GM10847 (cell line): Measurements from ENCODE around the gene LNPEP.

ENCODE experiments used
- POLR2A ChIP-seq: IDR thresholded peaks from 2 replicates; pipeline ENCODE4 v1.6.1; 2011; ENCODE audit not compliant: insufficient read length; ENCODE audit errors: extremely low read depth

The LNPEP gene

GRCh38 chr5:96922499-96923244, 13.2 kb upstream of the LNPEP start:
- no peak for TF ChIP-seq POLR2A

DNA sequence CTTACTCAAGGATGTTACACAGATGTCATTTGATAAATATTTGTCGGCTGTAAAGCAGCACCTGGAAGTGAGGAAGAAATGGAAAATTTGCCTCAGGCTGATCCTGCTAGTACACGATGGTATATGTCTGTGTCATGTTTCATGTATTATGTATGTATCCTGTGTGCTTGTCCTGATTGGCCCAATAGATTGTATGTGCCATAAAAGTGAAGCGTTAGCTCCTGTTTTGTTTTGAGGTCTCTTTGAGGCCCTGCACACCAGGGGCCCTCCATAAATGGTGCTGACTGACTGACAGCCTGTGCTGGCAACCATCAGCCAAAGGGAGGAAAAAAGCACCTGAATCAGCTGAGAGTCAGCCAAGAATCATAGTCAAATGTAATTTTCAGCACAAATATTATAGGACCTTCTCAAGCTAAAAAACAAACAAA, 11.8 kb upstream of the LNPEP start:
- TF ChIP-seq POLR2A, result no peak

DNA sequence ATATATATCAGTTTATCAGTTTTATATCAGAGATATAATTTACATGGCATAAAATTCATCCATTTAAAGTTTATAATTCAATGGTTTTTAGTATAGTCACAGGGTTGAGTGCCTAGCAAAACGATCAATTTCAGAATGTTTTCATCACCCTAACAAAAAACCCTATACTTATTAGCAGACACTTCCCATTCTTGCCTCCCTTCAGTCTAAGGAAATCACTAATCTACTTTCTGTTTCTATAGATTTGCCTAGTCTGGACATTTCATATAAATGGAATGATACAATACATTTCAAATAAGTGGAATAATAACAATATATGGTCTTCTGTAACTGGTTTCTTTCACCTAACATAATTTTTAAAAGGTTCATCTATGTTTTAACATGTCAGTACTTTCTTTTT, 9.6 kb upstream of the LNPEP start:
- no peak for TF ChIP-seq POLR2A

- no peak for TF ChIP-seq POLR2A
Observed at GRCh38 chr5:96927008-96927407, 8.9 kb upstream of the LNPEP start.

DNA sequence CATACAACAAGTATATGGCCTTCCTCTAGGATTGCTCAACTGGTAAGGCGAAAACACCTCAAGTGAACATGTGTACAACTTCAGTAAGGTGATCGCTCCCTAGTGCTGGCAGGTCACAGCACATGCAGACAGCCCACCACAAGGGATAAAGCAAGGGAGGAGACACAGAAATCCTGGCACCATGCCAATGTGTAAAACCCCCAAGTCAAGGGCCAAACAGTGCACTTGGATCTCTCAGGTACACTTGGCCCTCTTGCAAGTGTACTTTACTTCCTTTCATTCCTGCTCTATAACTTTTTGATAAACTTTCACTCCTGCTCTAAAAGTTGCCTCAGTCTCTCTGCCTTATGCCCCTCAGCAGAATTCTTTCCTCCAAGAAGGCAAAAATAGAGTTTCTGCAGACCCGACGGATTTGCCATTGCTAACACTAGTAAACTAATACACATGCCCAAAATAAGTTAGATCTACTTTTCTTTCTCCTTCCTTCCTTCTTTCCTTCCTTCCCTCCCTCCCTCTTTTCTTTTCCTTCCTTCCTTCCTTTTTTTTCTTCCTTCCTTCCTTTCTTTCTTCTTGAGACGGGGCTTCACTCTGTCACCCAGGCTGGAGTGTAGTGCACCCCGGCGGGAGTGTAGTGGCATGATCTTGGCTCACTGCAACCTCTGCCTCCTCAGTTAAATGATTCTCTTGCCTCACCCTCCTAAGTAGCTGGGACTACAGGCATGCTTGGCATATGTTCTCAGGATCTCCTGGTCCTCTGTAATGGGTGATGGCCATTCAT, 6.8 kb upstream of the LNPEP start:
- no peak for TF ChIP-seq POLR2A

- no peak for TF ChIP-seq POLR2A
Observed at GRCh38 chr5:96930058-96930457, 5.8 kb upstream of the LNPEP start.

GRCh38 chr5:96930589-96930988, 5.3 kb upstream of the LNPEP start:
- no peak for TF ChIP-seq POLR2A

DNA sequence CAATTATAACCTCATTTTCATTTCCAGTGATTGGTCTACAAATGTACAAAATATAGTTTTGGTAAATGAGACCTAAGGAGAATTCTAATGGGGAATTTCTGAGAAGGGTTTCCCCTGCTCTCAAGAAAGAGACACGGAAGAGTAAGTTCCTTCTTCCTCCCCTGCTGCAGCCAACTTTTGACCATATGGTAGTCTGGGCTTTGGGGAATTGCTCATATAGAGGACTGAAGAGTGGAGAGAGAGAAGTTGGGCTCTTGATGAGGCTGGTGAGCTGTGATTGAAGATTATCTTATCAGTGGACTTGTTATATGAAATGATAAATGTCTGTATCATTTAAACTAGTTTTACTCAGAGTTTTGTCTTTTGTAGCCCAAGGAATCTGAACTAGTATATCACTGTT, 4.3 kb upstream of the LNPEP start:
- TF ChIP-seq POLR2A, result no peak

- no peak for TF ChIP-seq POLR2A
Observed at GRCh38 chr5:96932026-96932425, 3.9 kb upstream of the LNPEP start.

GRCh38 chr5:96933764-96934707, 1.8 kb upstream of the LNPEP start:
- no peak for TF ChIP-seq POLR2A

- peak; percentile 68 for TF ChIP-seq POLR2A
Observed at GRCh38 chr5:96934708-96935558, 947 bp upstream of the LNPEP start.

DNA sequence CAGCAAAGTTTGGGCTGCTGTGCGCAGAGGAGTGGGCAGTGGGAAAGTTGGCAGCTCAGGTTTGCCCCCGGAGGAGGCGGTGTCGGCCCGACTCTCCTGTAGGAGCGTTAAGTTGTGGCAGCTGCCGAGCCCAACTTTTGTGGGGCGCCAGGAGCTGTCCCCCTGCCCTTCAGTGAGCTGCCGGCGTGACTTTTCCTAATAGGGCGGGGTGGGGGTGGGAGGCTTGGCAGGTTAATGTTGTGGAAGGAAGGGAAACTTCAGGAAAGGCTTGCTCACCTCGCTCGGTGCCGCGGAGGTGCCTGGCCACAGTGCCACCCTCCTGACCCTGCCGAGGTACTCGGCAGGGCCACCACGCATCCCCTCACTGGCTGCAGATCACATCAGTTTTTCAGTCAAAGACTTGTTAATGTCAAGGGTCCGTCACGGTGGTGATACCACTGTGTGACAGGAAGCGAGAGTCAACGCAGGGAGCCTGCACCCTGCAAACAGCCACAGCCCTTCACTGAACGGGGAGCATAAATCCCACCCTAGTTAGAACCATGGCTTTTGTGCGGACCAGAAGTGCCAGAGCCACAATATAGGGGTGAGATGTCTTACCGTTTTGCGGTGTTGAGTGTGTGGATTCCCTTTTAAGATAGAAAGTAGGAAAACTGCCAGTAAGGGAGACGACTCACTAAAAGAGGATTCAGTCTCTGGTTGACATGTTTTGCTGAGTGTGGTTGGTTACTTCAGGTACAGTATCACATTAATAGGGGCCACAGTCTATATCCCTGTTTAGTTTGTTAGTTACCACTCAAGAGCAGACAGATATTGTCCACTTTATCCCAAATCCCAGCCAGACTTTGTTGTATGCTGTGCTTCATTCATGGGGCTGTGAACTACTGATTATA, 796 bp downstream of the LNPEP start:
- no peak for TF ChIP-seq POLR2A

DNA sequence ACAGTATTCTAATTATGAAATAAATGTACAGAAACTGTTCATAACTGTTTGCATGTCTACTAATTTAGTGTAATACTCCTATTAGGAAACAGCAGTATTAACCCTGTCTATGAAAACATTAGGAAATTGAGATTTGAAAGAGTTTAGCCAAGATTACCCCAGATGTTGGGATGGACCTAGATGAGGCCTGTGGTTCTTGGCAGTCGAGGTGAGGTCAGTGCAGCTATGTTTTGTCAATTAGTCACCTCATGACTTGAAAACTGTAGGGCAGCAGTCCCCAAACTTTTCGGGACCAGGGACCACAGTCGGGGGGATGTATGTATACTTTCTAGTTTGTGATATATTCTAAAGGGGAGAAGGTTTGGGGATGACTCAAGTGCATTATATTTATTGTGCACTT, 4.7 kb downstream of the LNPEP start:
- no peak for TF ChIP-seq POLR2A

DNA sequence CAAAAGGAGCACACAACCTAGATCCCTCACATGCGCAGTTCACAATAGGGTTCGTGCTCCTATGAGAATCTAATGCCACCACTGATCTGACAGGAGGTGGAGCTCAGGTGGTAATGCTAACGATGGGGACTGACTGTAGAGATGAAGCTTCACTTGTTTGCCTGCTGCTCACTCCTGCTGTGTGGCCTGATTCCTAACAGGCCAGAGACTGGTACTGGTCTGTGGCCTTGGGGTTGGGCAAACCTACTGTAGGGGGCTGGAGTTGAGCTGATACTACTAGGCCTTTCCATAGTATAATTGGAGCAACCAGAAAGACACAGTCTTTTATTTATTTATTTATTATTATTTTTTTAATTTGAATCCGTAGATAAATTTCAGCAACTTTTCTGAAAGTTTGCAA, 5.3 kb downstream of the LNPEP start:
- no peak for TF ChIP-seq POLR2A
